HG03571 (cell line): Measurements from ENCODE around the gene RGS1.
A peak's percentile ranks its signal among the peaks of the same experiment; 100 is the strongest.

ENCODE experiments used
- ATAC-seq: cut with Tn5 transposase; IDR thresholded peaks from one replicate; pipeline ENCODE4 v1.9.1; 2021; ENCODE audit not compliant: unreplicated experiment

RGS1 gene

GRCh38 chr1:192552760-192553191, 22.8 kb upstream of the RGS1 start:
- ATAC-seq, result no peak

GRCh38 chr1:192553741-192554140, 21.8 kb upstream of the RGS1 start:
- no peak for ATAC-seq

DNA sequence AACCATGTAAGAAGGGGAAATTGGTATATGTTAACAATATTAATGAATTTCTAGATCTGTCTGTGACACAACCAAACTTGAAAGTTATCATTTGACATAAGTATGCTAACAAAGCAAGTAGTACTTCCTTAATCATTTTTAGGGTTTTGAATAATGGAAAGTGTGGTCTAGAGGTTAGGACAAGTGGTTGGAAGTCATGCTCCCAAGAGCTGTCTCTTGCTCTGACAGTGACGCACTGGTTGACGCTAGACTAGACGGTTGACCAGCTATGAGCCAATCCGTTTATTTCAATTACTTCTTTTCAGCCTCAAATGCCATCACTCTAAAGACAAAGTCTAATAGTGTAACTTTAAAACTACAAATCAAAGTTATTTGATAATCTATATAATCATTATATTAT, 20.7 kb upstream of the RGS1 start:
- no peak for ATAC-seq

DNA sequence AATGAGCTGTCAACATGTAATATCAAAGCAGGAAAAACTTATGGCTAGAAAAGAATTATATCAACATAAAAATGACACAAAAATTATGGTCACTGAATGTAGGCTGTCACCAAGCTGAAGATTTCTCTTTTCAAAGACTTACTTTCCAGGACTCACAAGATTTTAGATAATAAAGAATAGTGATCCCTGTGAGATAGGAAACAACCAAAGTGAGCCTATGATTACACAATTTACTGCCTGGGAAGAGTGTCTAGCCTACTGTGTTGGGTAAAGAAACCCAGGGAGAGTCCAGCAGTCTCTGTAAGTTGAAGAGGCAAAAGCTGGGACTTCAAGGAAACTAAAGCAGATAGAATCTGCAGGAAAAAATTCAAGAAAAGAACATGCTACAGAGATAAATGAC, 20.2 kb upstream of the RGS1 start:
- no peak for ATAC-seq

- no peak for ATAC-seq
Observed at GRCh38 chr1:192557841-192558595, 17.6 kb upstream of the RGS1 start.

GRCh38 chr1:192559115-192560006, 16.2 kb upstream of the RGS1 start:
- peak; percentile 73 for ATAC-seq

- ATAC-seq, result no peak
Observed at GRCh38 chr1:192561301-192561700, 14.3 kb upstream of the RGS1 start.

- no peak for ATAC-seq
Observed at GRCh38 chr1:192563129-192563528, 12.4 kb upstream of the RGS1 start.

GRCh38 chr1:192564099-192564498, 11.5 kb upstream of the RGS1 start:
- no peak for ATAC-seq

DNA sequence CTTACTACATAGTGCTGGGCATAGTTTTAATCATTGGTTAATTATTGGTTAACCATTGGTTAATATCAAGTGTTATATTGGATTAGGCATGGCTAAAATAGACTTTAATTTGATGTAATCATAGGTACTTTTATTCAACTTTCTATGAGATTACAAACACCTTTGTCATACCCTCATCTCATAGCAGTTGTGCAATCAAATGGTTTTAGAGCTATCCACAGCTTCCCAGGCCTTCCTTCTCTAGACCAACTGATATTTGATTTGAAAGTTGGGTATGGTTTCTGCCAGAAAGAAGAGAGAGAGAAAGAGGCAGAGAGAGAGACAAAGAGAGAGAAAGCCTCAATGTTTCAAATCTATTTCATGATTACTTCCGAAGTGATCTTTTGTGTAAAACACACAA, 9.6 kb upstream of the RGS1 start:
- no peak for ATAC-seq

- ATAC-seq, result no peak
Observed at GRCh38 chr1:192566657-192567056, 8.9 kb upstream of the RGS1 start.

GRCh38 chr1:192568063-192568462, 7.5 kb upstream of the RGS1 start:
- ATAC-seq, result no peak

DNA sequence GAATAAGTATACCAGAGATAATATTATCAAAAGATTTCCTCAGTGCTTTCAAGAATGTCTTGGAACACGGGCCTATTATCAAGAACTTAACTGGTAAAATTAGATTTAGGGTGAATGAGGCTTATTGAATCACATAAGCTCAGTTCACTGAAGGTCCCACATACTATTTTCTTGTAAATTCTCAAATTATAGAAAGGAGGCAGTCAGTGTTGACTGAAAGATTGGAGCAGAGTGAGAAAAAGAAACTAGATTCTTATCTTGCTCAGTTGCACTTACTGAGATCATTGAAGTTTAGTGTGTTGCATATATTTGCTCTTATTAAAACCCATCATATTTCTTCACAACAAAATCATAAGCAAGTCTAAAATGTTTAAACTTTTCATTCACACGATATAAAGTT, 3.9 kb upstream of the RGS1 start:
- no peak for ATAC-seq

GRCh38 chr1:192573499-192573898, 2.1 kb upstream of the RGS1 start:
- ATAC-seq, result no peak

- ATAC-seq, result no peak
Observed at GRCh38 chr1:192574073-192574472, 1.5 kb upstream of the RGS1 start.

- no peak for ATAC-seq
Observed at GRCh38 chr1:192576190-192577144, 894 bp downstream of the RGS1 start.

GRCh38 chr1:192577145-192578140, 1.9 kb downstream of the RGS1 start:
- ATAC-seq, result no peak

DNA sequence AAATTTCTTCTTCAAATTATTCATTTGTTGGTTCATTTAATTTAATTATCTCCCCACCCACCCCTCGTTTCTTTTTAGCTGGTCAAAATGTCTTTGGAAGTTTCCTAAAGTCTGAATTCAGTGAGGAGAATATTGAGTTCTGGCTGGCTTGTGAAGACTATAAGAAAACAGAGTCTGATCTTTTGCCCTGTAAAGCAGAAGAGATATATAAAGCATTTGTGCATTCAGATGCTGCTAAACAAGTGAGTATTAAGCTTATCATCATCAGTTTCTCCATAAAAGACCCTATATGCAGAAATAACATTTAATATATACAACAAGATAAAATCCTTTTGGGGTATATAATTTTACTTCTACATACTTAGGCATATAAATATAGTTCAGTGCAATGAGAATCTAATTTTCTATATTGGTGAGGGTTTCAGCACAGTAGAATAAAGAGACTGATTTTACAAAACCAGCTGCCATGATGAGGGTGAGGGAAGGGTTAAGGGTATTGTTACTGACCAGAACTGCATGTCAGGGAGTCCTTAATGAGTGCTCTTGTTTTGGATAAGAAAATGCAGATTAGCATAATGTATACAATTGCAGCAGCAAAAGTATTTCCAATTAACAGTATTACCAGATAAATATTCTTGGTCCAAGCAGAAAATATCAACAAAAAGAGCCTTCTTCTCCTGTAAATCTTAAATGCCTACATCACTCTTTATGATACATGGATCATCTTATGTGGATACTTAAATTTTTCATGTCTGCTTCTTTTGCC, 2.8 kb downstream of the RGS1 start:
- no peak for ATAC-seq
